ENCODE data around the gene KCNMB1.

Gene KCNMB1

DNA sequence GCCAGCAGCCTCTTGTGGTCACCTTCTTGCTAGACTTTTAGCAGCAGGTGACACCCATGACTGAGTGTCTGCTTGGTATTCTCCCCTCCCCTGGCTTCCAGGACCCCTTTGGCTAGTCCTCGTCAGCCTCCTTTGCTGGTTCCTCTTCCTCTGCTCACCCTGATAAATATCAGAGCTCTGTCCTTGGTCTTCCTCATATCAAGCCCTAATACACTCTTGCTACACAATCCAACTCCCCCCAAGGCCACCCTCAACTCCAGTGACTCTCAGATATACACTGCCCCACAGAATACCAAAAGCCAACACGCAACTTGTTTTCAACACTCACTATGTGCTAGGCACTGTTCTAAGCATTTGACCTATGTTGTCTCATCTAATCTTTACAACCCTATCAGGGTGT is 61.3 kb downstream of the KCNMB1 start:
- no peak overlapping the region for H3K4me3 ChIP-seq (ENCODE audit: low read length)
- DNase-seq (ENCODE audit: low read depth, low spot score): no peak

DNA sequence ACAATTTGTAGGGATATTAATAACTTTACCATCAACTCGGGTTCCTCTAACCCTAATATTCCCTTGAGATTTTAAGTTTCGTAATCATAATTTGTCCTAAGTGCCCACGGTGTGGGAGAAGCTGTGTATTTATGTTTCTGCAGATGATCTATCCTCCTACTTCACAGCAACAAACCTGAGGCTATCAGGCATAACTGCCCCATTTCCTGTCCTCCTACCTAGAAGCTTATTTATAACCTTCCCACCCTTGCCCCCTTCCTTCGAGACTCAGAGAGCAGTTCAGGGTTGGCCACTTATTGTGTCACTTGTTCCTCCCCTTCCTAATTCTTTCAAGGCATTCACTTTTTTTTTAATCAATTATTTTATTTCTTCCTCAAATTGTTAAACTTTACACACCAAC is 62.0 kb downstream of the KCNMB1 start:
- H3K4me3 ChIP-seq (ENCODE audit: low read length): no peak overlapping the region
- no peak for DNase-seq (ENCODE audit: low read depth, low spot score)
